AML-193 (cell line): ENCODE results near the gene GSE1.

ENCODE experiments used
- DNase-seq, 2 experiments: peaks; one replicate each; lab custom pipeline; 2025; lab: John Stamatoyannopoulos, UW

Gene GSE1

GRCh38 chr16:85704900-85705846, 92.1 kb downstream of the GSE1 start:
- no peak for DNase-seq

GRCh38 chr16:85706449-85707034, 93.4 kb downstream of the GSE1 start:
- DNase-seq, result no peak

GRCh38 chr16:85707528-85708095, 94.5 kb downstream of the GSE1 start:
- DNase-seq, result no peak

- no peak for DNase-seq
Measured at GRCh38 chr16:85708338-85708737, 95.2 kb downstream of the GSE1 start.

GRCh38 chr16:85709766-85710585, 96.9 kb downstream of the GSE1 start:
- no peak for DNase-seq

GRCh38 chr16:85710732-85711131, 97.6 kb downstream of the GSE1 start:
- no peak for DNase-seq

- no peak for DNase-seq
Measured at GRCh38 chr16:85711982-85712587, 99.0 kb downstream of the GSE1 start.

GRCh38 chr16:85712801-85713200, 99.7 kb downstream of the GSE1 start:
- no peak for DNase-seq

- no peak for DNase-seq
Measured at GRCh38 chr16:85715169-85716021, 102.3 kb downstream of the GSE1 start.

- DNase-seq, result no peak
Measured at GRCh38 chr16:85716022-85716679, 103.0 kb downstream of the GSE1 start.

- no peak for DNase-seq
Measured at GRCh38 chr16:85716680-85717038, 103.5 kb downstream of the GSE1 start.

- DNase-seq, result peak; percentile 29 to 32
Measured at GRCh38 chr16:85717393-85718152, 104.5 kb downstream of the GSE1 start.

- DNase-seq, result no peak
Measured at GRCh38 chr16:85718153-85718477, 105.0 kb downstream of the GSE1 start.

GRCh38 chr16:85718682-85719081, 105.6 kb downstream of the GSE1 start:
- DNase-seq, result no peak

- no peak for DNase-seq
Measured at GRCh38 chr16:85719605-85720301, 106.6 kb downstream of the GSE1 start.

- no peak for DNase-seq
Measured at GRCh38 chr16:85720302-85720637, 107.1 kb downstream of the GSE1 start.

GRCh38 chr16:85722128-85722893, 109.2 kb downstream of the GSE1 start:
- no peak for DNase-seq

GRCh38 chr16:85724126-85724879, 111.2 kb downstream of the GSE1 start:
- DNase-seq, result no peak
